NCI-H2029 treated with DMSO at 0.1 percent for 48 hours (cell line): ENCODE results near the gene NIPAL4.

Experiments used
- DNase-seq: peaks from one replicate; lab custom pipeline; 2025; lab: John Stamatoyannopoulos, UW

NIPAL4 gene

GRCh38 chr5:157516626-157517325, 56.8 kb downstream of the NIPAL4 start:
- DNase-seq, result no peak

GRCh38 chr5:157518963-157519362, 59.0 kb downstream of the NIPAL4 start:
- no peak for DNase-seq

- no peak for DNase-seq
These were observed 59.7 kb downstream of the NIPAL4 start for GRCh38 chr5:157519579-157520253.

GRCh38 chr5:157520911-157521703, 61.1 kb downstream of the NIPAL4 start:
- no peak for DNase-seq

- no peak for DNase-seq
These were observed 61.7 kb downstream of the NIPAL4 start for GRCh38 chr5:157521704-157522029.

- DNase-seq, result no peak
These were observed 64.0 kb downstream of the NIPAL4 start for GRCh38 chr5:157523976-157524375.
